Thyroid gland (tissue), 4 donors: ENCODE data around the gene HNRNPA3. TPM values are rescaled to one million over a fixed set of nuclear protein-coding genes. Genes with fewer than 3 reads are reported as not detected.
A peak's percentile ranks its signal among the peaks of the same experiment; 100 is the strongest.

Source experiments
- DNase-seq, 2 donors: peaks; one replicate each; pipeline ENCODE4 v3.0.0-alpha.2; 2019
- H3K27ac ChIP-seq, 3 donors: fragments of 200-600 bp; sonication (generic); 1 replicate in 2 of 3; 2 replicates in 1 of 3; pipeline ENCODE4 v1.5.1; 2016 to 2019; ENCODE audit warnings: mild to moderate bottlenecking in 1 of 3, moderate library complexity in 1 of 3
- H3K27me3 ChIP-seq: fragments of 200-600 bp; sonication (generic); one replicate; pipeline ENCODE4 v1.5.1; 2019
- H3K36me3 ChIP-seq, 2 donors: fragments of 200-600 bp; sonication (generic); one replicate each; pipeline ENCODE4 v1.5.1; 2016 to 2019
- H3K4me1 ChIP-seq, 2 donors: fragments of 200-600 bp; sonication (generic); one replicate each; pipeline ENCODE4 v1.5.1; 2017 to 2019
- H3K4me3 ChIP-seq, 3 donors: fragments of 200-600 bp; sonication (generic); replicated peaks in 1 of 3; 1 replicate in 2 of 3; 2 replicates in 1 of 3; pipeline ENCODE4 v1.5.1; 2016; ENCODE audit warnings: mild to moderate bottlenecking in 1 of 3
- H3K9me3 ChIP-seq: fragments of 200-600 bp; sonication (generic); one replicate; pipeline ENCODE4 v1.5.1; 2017
- POLR2A ChIP-seq, 2 donors: fragments of 450-650 bp; IDR thresholded peaks; one replicate each; pipeline ENCODE4 v1.6.1; 2017; ENCODE audit warnings: antibody characterized with exemption in 2 of 2, mild to moderate bottlenecking in 2 of 2, moderate library complexity in 1 of 2
- WGBS, 2 donors: methylation state at CpG; one replicate each; pipeline ENCODE4 v1.1.5; 2017; 5-methylcytosine and 5-hydroxymethylcytosine counted together
- intact Hi-C: fragments of 100-400 bp; cut with DNase I; formaldehyde crosslinking; loops from one replicate; pipeline ENCODE4 v1.15.1; 2023
- total RNA-seq, 4 donors: library from RNA; depleted of rRNA; stranded (reverse); fragments of >200 nt; gene quantifications; one replicate each; pipeline ENCODE4 v1.2.3, GENCODE V29; 2016
- TF ChIP-seq, protein P1 (sequence below), 6 experiments: fragments of 200-600 bp in 3 of 6; fragments of 450-650 bp in 3 of 6; sonication (generic) in 3 of 6; IDR thresholded peaks; one replicate each; pipeline ENCODE4 v1.5.1; 2016 to 2019; ENCODE audit warnings: antibody characterized with exemption in 6 of 6, mild to moderate bottlenecking in 2 of 6, inconsistent platforms in 1 of 6, moderate library complexity in 1 of 6

The HNRNPA3 gene
- total RNA-seq, 4 donors from 2014 or later = 80.3 to 115 (median 82.3) TPM

GRCh38 chr2:177201919-177202346 lies 10.7 kb upstream of the HNRNPA3 start:
- intact Hi-C loops = no loop called here
- Histone ChIP-seq H3K27me3 (no peaks in the 10 kb centered on the region), H3K9me3 (no peaks in the 10 kb centered on the region), H3K27ac (no peak overlapping the region), H3K4me1 (peaks cover 15 to 21% of the 10 kb centered on the region in 2 donors), H3K36me3 (no peaks in the 10 kb centered on the region), H3K4me3 (no peak overlapping the region)
- DNase-seq = no peak
- WGBS, 2 donors = 70 to 83% methylated on average over 3 of the region's 3 CpGs
- TF ChIP-seq POLR2A (IDR thresholded peaks at IDR 0.05) = no peak
- TF ChIP-seq, protein P1, sequence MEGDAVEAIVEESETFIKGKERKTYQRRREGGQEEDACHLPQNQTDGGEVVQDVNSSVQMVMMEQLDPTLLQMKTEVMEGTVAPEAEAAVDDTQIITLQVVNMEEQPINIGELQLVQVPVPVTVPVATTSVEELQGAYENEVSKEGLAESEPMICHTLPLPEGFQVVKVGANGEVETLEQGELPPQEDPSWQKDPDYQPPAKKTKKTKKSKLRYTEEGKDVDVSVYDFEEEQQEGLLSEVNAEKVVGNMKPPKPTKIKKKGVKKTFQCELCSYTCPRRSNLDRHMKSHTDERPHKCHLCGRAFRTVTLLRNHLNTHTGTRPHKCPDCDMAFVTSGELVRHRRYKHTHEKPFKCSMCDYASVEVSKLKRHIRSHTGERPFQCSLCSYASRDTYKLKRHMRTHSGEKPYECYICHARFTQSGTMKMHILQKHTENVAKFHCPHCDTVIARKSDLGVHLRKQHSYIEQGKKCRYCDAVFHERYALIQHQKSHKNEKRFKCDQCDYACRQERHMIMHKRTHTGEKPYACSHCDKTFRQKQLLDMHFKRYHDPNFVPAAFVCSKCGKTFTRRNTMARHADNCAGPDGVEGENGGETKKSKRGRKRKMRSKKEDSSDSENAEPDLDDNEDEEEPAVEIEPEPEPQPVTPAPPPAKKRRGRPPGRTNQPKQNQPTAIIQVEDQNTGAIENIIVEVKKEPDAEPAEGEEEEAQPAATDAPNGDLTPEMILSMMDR (IDR thresholded peaks at IDR 0.05) = no peak

- no peak for DNase-seq
- no peak overlapping the region for H3K4me3 ChIP-seq
- H3K36me3 ChIP-seq = no peaks in the 10 kb centered on the region
- H3K27ac ChIP-seq = peak overlapping the region; percentile 51 to 77 (median 66)
- H3K4me1 ChIP-seq = peaks cover 15 to 21% of the 10 kb centered on the region in 2 donors
- no peaks in the 10 kb centered on the region for H3K9me3 ChIP-seq
- no peaks in the 10 kb centered on the region for H3K27me3 ChIP-seq
- intact Hi-C loops = no loop called here
- WGBS, 2 donors = 45 to 65% methylated on average over 3 of the region's 3 CpGs
- TF ChIP-seq, protein P1 (IDR thresholded peaks at IDR 0.05) = no peak
- TF ChIP-seq POLR2A (IDR thresholded peaks at IDR 0.05) = peak in 1 of 2 donors; percentile 39
These were observed 8.2 kb upstream of the HNRNPA3 start for GRCh38 chr2:177204417-177204816.

DNA sequence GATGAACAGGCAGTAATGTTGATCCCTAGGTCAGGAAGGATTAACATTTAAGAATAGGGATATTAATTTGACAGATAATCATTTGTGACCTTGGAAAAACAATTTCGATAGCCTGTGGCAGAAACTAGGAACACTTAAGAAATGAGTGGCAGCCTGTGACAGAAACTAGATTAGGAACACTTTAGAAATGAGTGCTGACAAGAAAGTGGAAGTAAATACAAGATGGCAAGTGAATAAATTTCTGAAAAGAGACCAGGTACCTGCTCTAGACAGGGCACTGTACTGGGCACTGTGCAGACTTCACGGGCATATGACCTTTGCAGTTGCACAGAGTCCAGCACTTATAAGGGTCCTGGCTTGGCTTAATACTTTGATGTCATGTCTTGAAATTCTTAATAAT lies 5.5 kb upstream of the HNRNPA3 start:
- Histone ChIP-seq H3K27me3 (no peaks in the 10 kb centered on the region), H3K27ac (no peak overlapping the region), H3K9me3 (no peaks in the 10 kb centered on the region), H3K4me3 (no peak overlapping the region), H3K4me1 (peaks cover 26 to 27% of the 10 kb centered on the region in 2 donors), H3K36me3 (no peaks in the 10 kb centered on the region)
- TF ChIP-seq, protein P1 (IDR thresholded peaks at IDR 0.05) = no peak
- TF ChIP-seq POLR2A (IDR thresholded peaks at IDR 0.05) = no peak
- intact Hi-C loops = no loop called here
- no peak for DNase-seq
- WGBS, 2 donors = 82 to 86% methylated on average over 2 of the region's 2 CpGs

- H3K4me3 ChIP-seq = peak overlapping the region in 1 of 3 donors; percentile 30
- intact Hi-C loops = loop anchor here (5.0 to 10.0 kb wide), 2 partner anchors 46 to 51 kb away; partner anchors contain the start of gene NFE2L2
These were observed 1.4 kb upstream of the HNRNPA3 start for GRCh38 chr2:177211169-177211568.

GRCh38 chr2:177211576-177212105 lies 953 bp upstream of the HNRNPA3 start:
- no peaks in the 10 kb centered on the region for H3K9me3 ChIP-seq
- peaks cover 9 to 10% of the 10 kb centered on the region in 2 donors for H3K36me3 ChIP-seq
- H3K27ac ChIP-seq = peak overlapping the region; percentile 97 to 100 (median 100)
- TF ChIP-seq, protein P1 (IDR thresholded peaks at IDR 0.05) = no peak
- TF ChIP-seq POLR2A (IDR thresholded peaks at IDR 0.05) = no peak
- 16 to 26% methylated on average over 6 of the region's 6 CpGs for WGBS, 2 donors
- DNase-seq = no peak
- peak overlapping the region in 2 of 3 donors; percentile 19 to 30 for H3K4me3 ChIP-seq
- H3K27me3 ChIP-seq = no peaks in the 10 kb centered on the region
- peaks cover 35 to 36% of the 10 kb centered on the region in 2 donors for H3K4me1 ChIP-seq
- intact Hi-C loops = loop anchor here (5.0 to 10.0 kb wide), 2 partner anchors 47 to 51 kb away; partner anchors contain the start of gene NFE2L2

More at GRCh38 chr2:177211169-177211568, 1.4 kb upstream of the HNRNPA3 start:
- TF ChIP-seq, protein P1 (IDR thresholded peaks at IDR 0.05) = no peak
- no peak for TF ChIP-seq POLR2A (IDR thresholded peaks at IDR 0.05)
- DNase-seq = no peak
- WGBS, 2 donors = 70% methylated on average over 7 of the region's 7 CpGs
- H3K36me3 ChIP-seq = peaks cover 4 to 6% of the 10 kb centered on the region in 2 donors
- peaks cover 31% of the 10 kb centered on the region in 2 donors for H3K4me1 ChIP-seq
- H3K9me3 ChIP-seq = no peaks in the 10 kb centered on the region
- no peaks in the 10 kb centered on the region for H3K27me3 ChIP-seq
- peak overlapping the region; percentile 97 to 100 (median 100) for H3K27ac ChIP-seq
